H1 (cell line): ENCODE measurements around the gene VAT1.

ENCODE experiments used
- EP300 ChIP-seq, 2 experiments: IDR thresholded peaks; 1 replicate in 1 of 2; 2 replicates in 1 of 2; pipeline ENCODE4 v1.6.1; 2011 to 2012; ENCODE audit warnings: low read depth in 2 of 2, low read length in 2 of 2, mild to moderate bottlenecking in 2 of 2, borderline replicate concordance in 1 of 2, inconsistent platforms in 1 of 2, moderate library complexity in 1 of 2
- HDAC2 ChIP-seq, 2 experiments: fragments of 300-600 bp in 1 of 2; sonication (generic) in 1 of 2; IDR thresholded peaks; 2 replicates each; pipeline ENCODE4 v1.6.1; 2011 to 2012; ENCODE audit warnings: low read depth in 2 of 2, low read length in 2 of 2, mild to moderate bottlenecking in 2 of 2, moderate library complexity in 2 of 2, borderline replicate concordance in 1 of 2, inconsistent platforms in 1 of 2
- JUND ChIP-seq: IDR thresholded peaks from 2 replicates; pipeline ENCODE4 v1.6.1; 2011; ENCODE audit warnings: mild to moderate bottlenecking, improper control_type of control experiment, low read length
- POLR2A ChIP-seq, 2 experiments: IDR thresholded peaks; 1 replicate in 1 of 2; 2 replicates in 1 of 2; pipeline ENCODE4 v1.6.1; 2011; ENCODE audit warnings: low read depth in 2 of 2, low read length in 2 of 2, mild to moderate bottlenecking in 2 of 2; ENCODE audit errors: control extremely low read depth in 1 of 2
- POLR2AphosphoS5 ChIP-seq: IDR thresholded peaks from 2 replicates; pipeline ENCODE4 v1.6.1; 2011; ENCODE audit warnings: low read depth, low read length
- RNF2 ChIP-seq: fragments of 200-900, 300-1000 bp; sonication (generic); IDR thresholded peaks from 2 replicates; pipeline ENCODE4 v1.7.1; 2016; ENCODE audit warnings: borderline replicate concordance, low read depth, mild to moderate bottlenecking, antibody characterized with exemption, low read length; ENCODE audit not compliant: poor library complexity, severe bottlenecking; ENCODE audit errors: missing control alignments
- SIRT6 ChIP-seq: IDR thresholded peaks from one replicate; pipeline ENCODE4 v1.7.1; 2012; ENCODE audit warnings: low read length, inconsistent platforms
- SP1 ChIP-seq: IDR thresholded peaks from 2 replicates; pipeline ENCODE4 v1.6.1; 2011; ENCODE audit warnings: low read depth, low read length
- SP2 ChIP-seq: IDR thresholded peaks from 2 replicates; pipeline ENCODE4 v1.6.1; 2012; ENCODE audit warnings: mild to moderate bottlenecking, low read length, inconsistent platforms
- TAF1 ChIP-seq: IDR thresholded peaks from 2 replicates; pipeline ENCODE4 v1.6.1; 2011; ENCODE audit warnings: mild to moderate bottlenecking, low read depth, low read length
- TEAD4 ChIP-seq: IDR thresholded peaks from 2 replicates; pipeline ENCODE4 v1.6.1; 2012; ENCODE audit warnings: low read depth, low read length, inconsistent platforms, mixed read lengths
- TF ChIP-seq, protein P1 (sequence below), 3 experiments: IDR thresholded peaks; 1 replicate in 2 of 3; 2 replicates in 1 of 3; pipeline versions ENCODE4 v1.5.1 to v1.6.1; 2011; ENCODE audit warnings: low read length in 3 of 3, mild to moderate bottlenecking in 3 of 3, inconsistent platforms in 2 of 3, low read depth in 1 of 3, moderate library complexity in 1 of 3; ENCODE audit not compliant: insufficient read depth in 1 of 3; ENCODE audit errors: control extremely low read depth in 1 of 3
- TF ChIP-seq, protein P2 (sequence below): IDR thresholded peaks from 2 replicates; pipeline ENCODE4 v1.6.1; 2011; ENCODE audit warnings: low read length, improper control_type of control experiment

GRCh38 chr17:42989141-42989540, 33.0 kb downstream of the VAT1 start:
- no peak for TF ChIP-seq POLR2A (IDR thresholded peaks at IDR 0.05; ENCODE audit: control extremely low read depth in 1 of 2, low read depth in 2 of 2, low read length in 2 of 2)
- no peak for TF ChIP-seq SIRT6
- TF ChIP-seq, protein P1, sequence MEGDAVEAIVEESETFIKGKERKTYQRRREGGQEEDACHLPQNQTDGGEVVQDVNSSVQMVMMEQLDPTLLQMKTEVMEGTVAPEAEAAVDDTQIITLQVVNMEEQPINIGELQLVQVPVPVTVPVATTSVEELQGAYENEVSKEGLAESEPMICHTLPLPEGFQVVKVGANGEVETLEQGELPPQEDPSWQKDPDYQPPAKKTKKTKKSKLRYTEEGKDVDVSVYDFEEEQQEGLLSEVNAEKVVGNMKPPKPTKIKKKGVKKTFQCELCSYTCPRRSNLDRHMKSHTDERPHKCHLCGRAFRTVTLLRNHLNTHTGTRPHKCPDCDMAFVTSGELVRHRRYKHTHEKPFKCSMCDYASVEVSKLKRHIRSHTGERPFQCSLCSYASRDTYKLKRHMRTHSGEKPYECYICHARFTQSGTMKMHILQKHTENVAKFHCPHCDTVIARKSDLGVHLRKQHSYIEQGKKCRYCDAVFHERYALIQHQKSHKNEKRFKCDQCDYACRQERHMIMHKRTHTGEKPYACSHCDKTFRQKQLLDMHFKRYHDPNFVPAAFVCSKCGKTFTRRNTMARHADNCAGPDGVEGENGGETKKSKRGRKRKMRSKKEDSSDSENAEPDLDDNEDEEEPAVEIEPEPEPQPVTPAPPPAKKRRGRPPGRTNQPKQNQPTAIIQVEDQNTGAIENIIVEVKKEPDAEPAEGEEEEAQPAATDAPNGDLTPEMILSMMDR (IDR thresholded peaks at IDR 0.05; ENCODE audit: control extremely low read depth in 1 of 3, insufficient read depth in 1 of 3, low read depth in 1 of 3, low read length in 3 of 3) = no peak
- no peak for TF ChIP-seq SP1
- TF ChIP-seq JUND = no peak
- no peak for TF ChIP-seq POLR2AphosphoS5
- TF ChIP-seq, protein P2, sequence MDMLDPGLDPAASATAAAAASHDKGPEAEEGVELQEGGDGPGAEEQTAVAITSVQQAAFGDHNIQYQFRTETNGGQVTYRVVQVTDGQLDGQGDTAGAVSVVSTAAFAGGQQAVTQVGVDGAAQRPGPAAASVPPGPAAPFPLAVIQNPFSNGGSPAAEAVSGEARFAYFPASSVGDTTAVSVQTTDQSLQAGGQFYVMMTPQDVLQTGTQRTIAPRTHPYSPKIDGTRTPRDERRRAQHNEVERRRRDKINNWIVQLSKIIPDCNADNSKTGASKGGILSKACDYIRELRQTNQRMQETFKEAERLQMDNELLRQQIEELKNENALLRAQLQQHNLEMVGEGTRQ = no peak
- no peak for TF ChIP-seq TEAD4
- no peak for TF ChIP-seq EP300 (IDR thresholded peaks at IDR 0.05; ENCODE audit: borderline replicate concordance in 1 of 2, low read depth in 2 of 2, low read length in 2 of 2)
- no peak for TF ChIP-seq RNF2
- TF ChIP-seq HDAC2 (IDR thresholded peaks at IDR 0.05; ENCODE audit: borderline replicate concordance in 1 of 2, low read depth in 2 of 2, low read length in 2 of 2) = no peak
- TF ChIP-seq SP2 = no peak
- TF ChIP-seq TAF1 = no peak
